Prostate gland (tissue), 2 donors: ENCODE measurements around the gene RFX6.

Experiments used
- POLR2A ChIP-seq: fragments of 450-650 bp; IDR thresholded peaks from one replicate; pipeline ENCODE4 v1.6.1; 2016; ENCODE audit warnings: antibody characterized with exemption, mild to moderate bottlenecking
- POLR2AphosphoS5 ChIP-seq: sonication (generic); formaldehyde crosslinking; IDR thresholded peaks from one replicate; pipeline ENCODE4 v1.6.1; 2017; ENCODE audit warnings: antibody characterized with exemption
- TF ChIP-seq, protein P1 (sequence below), 4 experiments: fragments of 200-600 bp in 2 of 4; fragments of 450-650 bp in 2 of 4; sonication (generic) in 2 of 4; IDR thresholded peaks; 1 replicate in 3 of 4; 2 replicates in 1 of 4; pipeline ENCODE4 v1.5.1; 2016 to 2019; ENCODE audit warnings: antibody characterized with exemption in 4 of 4, mild to moderate bottlenecking in 2 of 4, moderate library complexity in 2 of 4

DNA sequence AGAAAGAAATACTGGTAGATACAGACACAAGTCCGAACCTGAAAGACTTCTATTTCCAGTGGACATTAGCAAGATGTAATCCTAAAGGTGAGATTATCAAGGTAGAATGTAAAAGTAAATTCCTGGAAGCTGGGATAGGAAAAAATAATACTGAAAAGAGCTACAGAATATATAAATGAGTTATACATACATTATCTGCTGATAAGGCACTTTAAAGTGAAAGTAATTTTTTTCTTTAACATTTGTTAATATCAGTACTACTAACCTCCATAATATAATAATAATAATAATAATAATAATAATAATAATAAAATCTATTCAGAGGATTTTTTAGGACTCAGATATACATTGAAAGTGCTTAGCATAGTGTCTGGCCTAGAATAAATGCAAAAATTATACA, 102.5 kb downstream of the RFX6 start:
- TF ChIP-seq POLR2A (no peak), POLR2AphosphoS5 (no peak)
- TF ChIP-seq, protein P1, sequence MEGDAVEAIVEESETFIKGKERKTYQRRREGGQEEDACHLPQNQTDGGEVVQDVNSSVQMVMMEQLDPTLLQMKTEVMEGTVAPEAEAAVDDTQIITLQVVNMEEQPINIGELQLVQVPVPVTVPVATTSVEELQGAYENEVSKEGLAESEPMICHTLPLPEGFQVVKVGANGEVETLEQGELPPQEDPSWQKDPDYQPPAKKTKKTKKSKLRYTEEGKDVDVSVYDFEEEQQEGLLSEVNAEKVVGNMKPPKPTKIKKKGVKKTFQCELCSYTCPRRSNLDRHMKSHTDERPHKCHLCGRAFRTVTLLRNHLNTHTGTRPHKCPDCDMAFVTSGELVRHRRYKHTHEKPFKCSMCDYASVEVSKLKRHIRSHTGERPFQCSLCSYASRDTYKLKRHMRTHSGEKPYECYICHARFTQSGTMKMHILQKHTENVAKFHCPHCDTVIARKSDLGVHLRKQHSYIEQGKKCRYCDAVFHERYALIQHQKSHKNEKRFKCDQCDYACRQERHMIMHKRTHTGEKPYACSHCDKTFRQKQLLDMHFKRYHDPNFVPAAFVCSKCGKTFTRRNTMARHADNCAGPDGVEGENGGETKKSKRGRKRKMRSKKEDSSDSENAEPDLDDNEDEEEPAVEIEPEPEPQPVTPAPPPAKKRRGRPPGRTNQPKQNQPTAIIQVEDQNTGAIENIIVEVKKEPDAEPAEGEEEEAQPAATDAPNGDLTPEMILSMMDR (IDR thresholded peaks at IDR 0.05) = no peak
